DND-41 (cell line): Measurements from ENCODE around the gene CCDC80.

Source experiments
- ATAC-seq: fragments of 200-7000 bp; cut with Tn5 transposase; 3 replicates; pipeline ENCODE4 v1.9.1; 2021; ENCODE audit warnings: low read depth; ENCODE audit not compliant: insufficient read depth
- DNase-seq: peaks from one replicate; pipeline ENCODE4 v3.0.0-alpha.2; 2020
- H2AFZ ChIP-seq: 2 replicates; pipeline ENCODE4 v1.6.0; 2012; ENCODE audit warnings: low read depth, low read length
- H3K27ac ChIP-seq: 2 replicates; pipeline ENCODE4 v1.5.1; 2012; ENCODE audit warnings: low read length, inconsistent platforms
- H3K27me3 ChIP-seq: fragments of 200-600 bp; sonication (generic); 2 replicates; pipeline ENCODE4 v1.6.0; 2012; ENCODE audit warnings: low read length, mild to moderate bottlenecking, inconsistent platforms; ENCODE audit not compliant: insufficient read depth, poor library complexity
- H3K36me3 ChIP-seq: 2 replicates; pipeline ENCODE4 v1.5.1; 2012; ENCODE audit warnings: low read length, inconsistent platforms; ENCODE audit not compliant: insufficient read depth
- H3K4me1 ChIP-seq: 2 replicates; pipeline ENCODE4 v1.5.1; 2012; ENCODE audit warnings: mild to moderate bottlenecking, low read length; ENCODE audit not compliant: insufficient read depth
- H3K4me2 ChIP-seq: 2 replicates; pipeline ENCODE4 v1.6.0; 2012; ENCODE audit warnings: mild to moderate bottlenecking, moderate library complexity, low read length, inconsistent platforms; ENCODE audit not compliant: insufficient read depth
- H3K4me3 ChIP-seq, 2 experiments: fragments of 200-600 bp in 1 of 2; shearing (Covaris generic) in 1 of 2; 2 replicates each; pipeline ENCODE4 v1.5.1; 2012 to 2016; ENCODE audit warnings: inconsistent platforms in 2 of 2, low read length in 2 of 2, mild to moderate bottlenecking in 2 of 2, low read depth in 1 of 2, moderate library complexity in 1 of 2
- H3K79me2 ChIP-seq: 2 replicates; pipeline ENCODE4 v1.6.0; 2012; ENCODE audit warnings: low read length, inconsistent platforms; ENCODE audit not compliant: insufficient read depth
- H3K9ac ChIP-seq: 2 replicates; pipeline ENCODE4 v1.6.0; 2012; ENCODE audit warnings: low read depth, mild to moderate bottlenecking, inconsistent platforms, low read length, moderate library complexity
- H3K9me3 ChIP-seq: 2 replicates; pipeline ENCODE4 v1.5.1; 2012; ENCODE audit warnings: low read length, moderate library complexity, mild to moderate bottlenecking, inconsistent platforms; ENCODE audit not compliant: insufficient read depth, severe bottlenecking
- H4K20me1 ChIP-seq: 2 replicates; pipeline ENCODE4 v1.6.0; 2012; ENCODE audit warnings: low read length; ENCODE audit not compliant: insufficient read depth
- EZH2 ChIP-seq: IDR thresholded peaks from 3 replicates; pipeline ENCODE4 v1.6.1; 2012; ENCODE audit warnings: borderline replicate concordance, low read depth, mild to moderate bottlenecking, moderate library complexity, low read length, inconsistent platforms; ENCODE audit not compliant: severe bottlenecking
- TF ChIP-seq, protein P1 (sequence below): IDR thresholded peaks from 2 replicates; pipeline ENCODE4 v1.5.1; 2012; ENCODE audit warnings: borderline replicate concordance, low read length, moderate library complexity, mild to moderate bottlenecking; ENCODE audit not compliant: poor library complexity, severe bottlenecking; ENCODE audit errors: extremely low read depth

The CCDC80 gene

DNA sequence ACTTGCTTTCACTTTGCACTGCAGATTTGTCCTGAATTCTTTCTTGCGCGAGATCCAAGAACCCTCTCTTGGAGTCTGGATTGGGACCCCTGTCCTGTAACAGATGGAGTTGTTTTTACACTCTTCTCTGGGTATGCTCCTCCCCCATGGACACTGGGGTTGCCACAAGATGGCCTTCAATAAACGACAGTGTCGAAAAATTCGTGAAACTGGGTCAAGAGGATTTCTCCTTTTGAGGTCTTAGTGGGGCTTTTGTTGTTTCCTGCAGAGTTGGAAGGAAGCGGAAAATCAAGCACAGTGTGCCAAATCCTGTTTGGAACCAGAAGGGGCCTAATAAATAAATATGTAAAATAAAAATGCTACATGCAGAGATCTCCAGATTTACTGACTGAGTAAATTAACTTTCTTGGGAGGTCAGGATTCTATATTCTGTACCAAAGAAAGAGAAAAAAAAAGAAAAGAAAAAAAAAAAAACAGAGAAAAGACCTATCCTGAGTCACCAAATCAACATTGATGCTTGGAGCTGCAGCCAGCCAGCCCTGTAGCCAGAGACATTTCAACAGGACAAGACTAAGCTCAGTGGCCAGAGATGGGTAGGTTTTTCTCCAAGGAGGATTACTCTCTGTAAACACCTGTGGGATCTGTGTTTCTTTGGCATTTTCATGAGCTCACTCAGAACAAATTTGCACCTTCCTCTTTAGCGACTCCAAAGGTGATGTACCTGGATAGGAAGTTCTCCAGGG, 24.8 kb downstream of the CCDC80 start:
- ATAC-seq = no peak
- H2AFZ ChIP-seq = no peak overlapping the region
- no peak for DNase-seq

DNA sequence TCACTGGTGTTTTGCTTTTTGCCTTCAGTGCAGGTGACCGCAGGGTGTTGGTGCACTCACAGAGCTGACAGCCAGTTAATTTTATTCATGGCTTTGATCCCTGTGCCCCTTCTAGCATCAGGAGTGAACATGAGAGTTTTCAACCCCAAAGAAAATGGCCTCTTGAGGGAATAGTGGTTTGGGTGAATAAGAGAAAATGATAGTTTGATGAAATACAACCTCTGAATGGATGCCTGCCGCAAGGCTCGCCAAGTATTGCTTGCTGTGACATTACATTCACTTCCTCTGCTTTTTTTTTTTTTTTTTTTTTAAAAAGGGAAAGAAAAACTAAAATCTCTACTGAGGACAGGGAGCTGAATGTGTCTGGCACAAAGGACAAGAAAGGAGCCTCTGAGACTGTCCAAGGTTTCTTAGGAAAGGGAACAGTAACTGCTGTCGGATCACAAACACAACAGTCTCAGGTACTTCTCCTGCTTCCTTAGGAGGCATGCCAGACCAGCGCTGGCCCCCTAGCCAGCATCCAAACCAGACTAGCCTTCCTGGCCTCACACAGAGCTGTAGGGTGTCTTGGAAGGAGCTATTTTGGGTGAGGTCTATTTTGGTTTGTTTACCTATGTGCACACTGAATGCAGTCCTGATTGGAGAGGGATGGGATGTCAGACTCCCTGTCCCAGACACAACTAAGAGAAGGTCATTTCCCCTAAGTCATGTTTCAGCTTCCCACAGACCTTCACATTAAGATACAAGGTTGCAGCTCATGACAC, 29.0 kb downstream of the CCDC80 start:
- Histone ChIP-seq H4K20me1 (no peaks in the 10 kb centered on the region), H3K9ac (no peak overlapping the region), H2AFZ (no peak overlapping the region), H3K36me3 (no peaks in the 10 kb centered on the region), H3K9me3 (no peaks in the 10 kb centered on the region), H3K27ac (no peak overlapping the region), H3K27me3 (peaks cover 8% of the 10 kb centered on the region), H3K4me3 (no peak overlapping the region), H3K4me2 (no peak overlapping the region), H3K79me2 (no peaks in the 10 kb centered on the region), H3K4me1 (no peaks in the 10 kb centered on the region)
- no peak for TF ChIP-seq EZH2
- TF ChIP-seq, protein P1, sequence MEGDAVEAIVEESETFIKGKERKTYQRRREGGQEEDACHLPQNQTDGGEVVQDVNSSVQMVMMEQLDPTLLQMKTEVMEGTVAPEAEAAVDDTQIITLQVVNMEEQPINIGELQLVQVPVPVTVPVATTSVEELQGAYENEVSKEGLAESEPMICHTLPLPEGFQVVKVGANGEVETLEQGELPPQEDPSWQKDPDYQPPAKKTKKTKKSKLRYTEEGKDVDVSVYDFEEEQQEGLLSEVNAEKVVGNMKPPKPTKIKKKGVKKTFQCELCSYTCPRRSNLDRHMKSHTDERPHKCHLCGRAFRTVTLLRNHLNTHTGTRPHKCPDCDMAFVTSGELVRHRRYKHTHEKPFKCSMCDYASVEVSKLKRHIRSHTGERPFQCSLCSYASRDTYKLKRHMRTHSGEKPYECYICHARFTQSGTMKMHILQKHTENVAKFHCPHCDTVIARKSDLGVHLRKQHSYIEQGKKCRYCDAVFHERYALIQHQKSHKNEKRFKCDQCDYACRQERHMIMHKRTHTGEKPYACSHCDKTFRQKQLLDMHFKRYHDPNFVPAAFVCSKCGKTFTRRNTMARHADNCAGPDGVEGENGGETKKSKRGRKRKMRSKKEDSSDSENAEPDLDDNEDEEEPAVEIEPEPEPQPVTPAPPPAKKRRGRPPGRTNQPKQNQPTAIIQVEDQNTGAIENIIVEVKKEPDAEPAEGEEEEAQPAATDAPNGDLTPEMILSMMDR = no peak
- ATAC-seq (no peak), DNase-seq (no peak)

More for the DNA sequence above, 24.8 kb downstream of the CCDC80 start:
- H3K4me1 ChIP-seq = no peaks in the 10 kb centered on the region
- no peaks in the 10 kb centered on the region for H3K9me3 ChIP-seq
- no peak overlapping the region for H3K9ac ChIP-seq
- no peaks in the 10 kb centered on the region for H4K20me1 ChIP-seq
- peaks cover 5% of the 10 kb centered on the region for H3K27me3 ChIP-seq
- H3K79me2 ChIP-seq = no peaks in the 10 kb centered on the region
- H3K4me3 ChIP-seq = no peak overlapping the region
- TF ChIP-seq EZH2 = no peak
- TF ChIP-seq, protein P1 = no peak
- no peak overlapping the region for H3K4me2 ChIP-seq
- H3K27ac ChIP-seq = no peak overlapping the region
- no peaks in the 10 kb centered on the region for H3K36me3 ChIP-seq

DNA sequence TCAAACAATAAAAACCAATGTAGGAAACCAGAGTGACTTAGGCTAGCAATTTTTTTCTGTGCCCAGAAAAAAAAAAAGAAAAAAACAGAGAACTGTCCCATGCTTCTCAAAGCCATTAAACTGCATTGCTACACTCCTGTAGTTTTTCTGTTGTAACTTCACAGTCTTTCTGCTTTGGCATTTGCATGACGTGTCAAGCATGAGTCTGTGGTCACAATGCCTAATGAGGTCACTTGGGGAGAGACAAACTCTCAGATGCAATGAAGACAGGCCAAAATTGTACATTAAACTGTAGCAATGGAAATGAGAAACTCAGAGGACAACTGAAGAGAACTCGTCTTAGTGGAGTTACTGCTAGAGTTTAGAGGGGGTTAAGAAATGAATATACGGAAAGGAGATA, 30.8 kb downstream of the CCDC80 start:
- Histone ChIP-seq H2AFZ (no peak overlapping the region), H3K27ac (no peak overlapping the region)

More for the DNA sequence above, 30.8 kb downstream of the CCDC80 start:
- Histone ChIP-seq H3K27me3 (peaks cover 6% of the 10 kb centered on the region), H3K4me1 (no peaks in the 10 kb centered on the region), H3K9ac (no peak overlapping the region), H3K4me3 (no peak overlapping the region), H3K9me3 (no peaks in the 10 kb centered on the region), H3K36me3 (no peaks in the 10 kb centered on the region), H4K20me1 (no peaks in the 10 kb centered on the region), H3K79me2 (no peaks in the 10 kb centered on the region), H3K4me2 (no peak overlapping the region)
- ATAC-seq (no peak), DNase-seq (no peak)
- TF ChIP-seq, protein P1 = no peak
- TF ChIP-seq EZH2 = no peak
